GM18858 (cell line): ENCODE results near the gene RCL1.
"Not testable (repeated sequence)": the region's sequence is repeated elsewhere in the genome, so short reads cannot be mapped to it uniquely, and the experiment has no call there.

Experiments
- ATAC-seq: cut with Tn5 transposase; IDR thresholded peaks from one replicate; pipeline ENCODE4 v1.9.1; 2021; ENCODE audit not compliant: unreplicated experiment

Gene RCL1

GRCh38 chr9:4781408-4781807 lies 11.3 kb upstream of the RCL1 start:
- no peak for ATAC-seq

- not testable (repeated sequence) for ATAC-seq
Measured at GRCh38 chr9:4783191-4783590, 9.6 kb upstream of the RCL1 start.

GRCh38 chr9:4784403-4784802 lies 8.3 kb upstream of the RCL1 start:
- no peak for ATAC-seq

DNA sequence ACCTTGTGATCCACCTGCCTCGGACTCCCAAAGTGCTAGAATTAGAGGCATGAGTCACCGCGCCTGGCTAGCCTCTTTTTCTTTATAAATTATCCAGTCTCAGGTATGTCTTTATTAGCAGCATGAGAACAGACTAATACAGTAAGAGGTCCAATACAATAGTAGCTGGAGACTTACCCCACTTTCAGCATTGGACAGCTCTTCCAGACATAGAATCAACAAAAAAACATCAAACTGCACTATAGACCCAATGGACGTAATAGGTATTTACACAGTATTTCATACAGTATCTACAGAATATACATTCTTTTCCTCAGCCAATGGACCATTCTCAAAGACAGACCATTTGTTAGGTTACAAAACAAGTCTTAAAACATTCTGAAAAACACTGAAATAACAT lies 6.1 kb upstream of the RCL1 start:
- ATAC-seq: no peak

GRCh38 chr9:4787876-4788275 lies 4.9 kb upstream of the RCL1 start:
- no peak for ATAC-seq

DNA sequence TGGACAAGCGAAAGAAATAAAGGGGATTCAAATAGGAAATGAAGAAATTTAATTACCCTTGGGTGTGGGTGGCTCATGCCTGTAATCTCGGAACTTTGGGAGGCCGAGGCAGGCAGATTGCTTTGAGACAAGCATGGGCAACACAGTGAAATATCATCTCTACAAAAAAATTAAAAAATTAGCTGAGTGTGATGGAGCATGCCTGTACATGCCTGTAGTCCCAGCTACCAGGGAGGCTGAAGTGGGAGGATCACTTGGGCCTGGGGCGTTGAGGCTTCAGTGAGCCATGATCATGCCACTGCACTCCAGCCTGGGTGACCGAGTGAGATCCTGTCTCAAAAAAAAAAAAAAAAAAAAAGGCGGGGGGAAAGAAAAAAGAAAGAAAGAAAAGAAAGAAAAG lies 4.0 kb upstream of the RCL1 start:
- no peak for ATAC-seq

DNA sequence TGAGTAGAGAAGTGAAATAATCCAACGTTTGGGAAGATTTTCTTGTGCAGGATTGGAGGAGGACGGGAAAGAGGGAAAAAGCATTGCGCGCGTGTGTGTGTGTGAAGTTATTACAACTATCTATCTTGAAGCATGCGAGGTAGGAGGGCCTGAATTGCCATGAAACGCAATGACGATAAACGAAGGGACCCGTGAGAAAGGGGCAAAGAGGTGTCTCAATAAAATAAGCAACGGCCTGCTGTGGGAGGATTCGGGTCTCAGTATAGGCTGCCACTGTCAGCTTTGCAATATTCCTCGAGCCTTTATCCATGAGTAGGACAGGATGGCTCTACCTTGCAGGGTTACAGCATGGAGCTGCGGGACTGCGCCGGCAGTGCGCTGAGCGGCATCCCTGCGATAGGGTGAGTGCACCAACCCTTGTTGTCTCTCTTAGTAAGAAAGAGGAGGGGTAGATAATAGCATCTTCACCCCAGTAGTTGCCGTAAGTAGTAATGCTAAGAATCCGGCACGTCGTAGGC lies 631 bp upstream of the RCL1 start:
- peak; percentile 9 for ATAC-seq

GRCh38 chr9:4793459-4794395 lies 983 bp downstream of the RCL1 start:
- ATAC-seq: no peak

DNA sequence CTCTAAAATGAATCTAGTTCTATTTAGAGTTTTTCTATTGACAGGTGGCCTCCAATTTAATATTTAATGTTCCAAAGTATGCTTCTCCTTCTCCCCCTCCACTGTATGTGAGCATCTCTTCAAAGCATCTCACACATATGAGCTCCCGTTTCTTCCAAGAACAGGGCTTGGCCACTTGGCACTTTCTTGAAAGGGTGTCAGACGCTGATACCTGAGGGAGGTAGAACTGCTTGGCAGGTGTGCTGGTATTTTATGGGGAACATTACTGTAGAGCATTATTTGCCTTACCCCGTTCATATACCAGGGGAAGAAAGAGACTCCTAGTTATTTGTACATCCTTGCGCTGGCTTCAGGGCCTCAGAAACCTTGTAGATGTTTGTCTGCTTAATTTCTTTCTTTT lies 1.9 kb downstream of the RCL1 start:
- no peak for ATAC-seq

DNA sequence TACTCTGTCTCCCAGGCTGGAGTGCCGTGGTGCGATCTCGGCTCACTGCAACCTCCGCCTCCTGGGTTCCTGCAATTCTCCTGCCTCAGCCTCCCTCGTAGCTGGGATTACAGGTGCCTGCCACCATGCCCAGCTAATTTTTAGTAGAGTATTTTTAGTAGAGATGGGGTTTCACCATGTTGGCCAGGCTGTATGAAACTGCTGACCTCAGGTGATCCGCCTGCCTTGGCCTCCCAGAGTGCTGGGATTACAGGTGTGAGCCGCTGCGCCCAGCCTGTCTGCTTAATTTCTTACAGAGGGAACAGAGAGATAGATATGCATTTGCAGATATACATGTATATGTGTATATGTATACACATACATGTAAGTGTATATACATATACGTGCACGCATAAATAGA lies 2.4 kb downstream of the RCL1 start:
- ATAC-seq: not testable (repeated sequence)

GRCh38 chr9:4796530-4796929 lies 3.8 kb downstream of the RCL1 start:
- no peak for ATAC-seq

- ATAC-seq: no peak
Measured at GRCh38 chr9:4796988-4797853, 4.5 kb downstream of the RCL1 start.

DNA sequence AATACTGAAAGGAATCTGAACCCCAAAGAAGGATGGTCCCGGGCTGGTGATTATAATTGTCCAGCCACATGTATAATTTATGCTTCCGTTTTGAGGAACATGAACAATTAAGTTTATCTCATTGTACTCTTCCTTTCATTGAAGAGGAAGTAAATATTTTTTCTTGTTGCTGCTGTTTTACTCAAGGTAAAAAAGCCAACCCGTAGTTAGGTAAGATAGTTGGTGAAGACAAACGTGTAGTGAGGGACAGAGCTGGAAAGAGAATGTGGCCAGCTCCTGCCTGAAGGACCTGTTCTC lies 5.1 kb downstream of the RCL1 start:
- ATAC-seq: no peak

DNA sequence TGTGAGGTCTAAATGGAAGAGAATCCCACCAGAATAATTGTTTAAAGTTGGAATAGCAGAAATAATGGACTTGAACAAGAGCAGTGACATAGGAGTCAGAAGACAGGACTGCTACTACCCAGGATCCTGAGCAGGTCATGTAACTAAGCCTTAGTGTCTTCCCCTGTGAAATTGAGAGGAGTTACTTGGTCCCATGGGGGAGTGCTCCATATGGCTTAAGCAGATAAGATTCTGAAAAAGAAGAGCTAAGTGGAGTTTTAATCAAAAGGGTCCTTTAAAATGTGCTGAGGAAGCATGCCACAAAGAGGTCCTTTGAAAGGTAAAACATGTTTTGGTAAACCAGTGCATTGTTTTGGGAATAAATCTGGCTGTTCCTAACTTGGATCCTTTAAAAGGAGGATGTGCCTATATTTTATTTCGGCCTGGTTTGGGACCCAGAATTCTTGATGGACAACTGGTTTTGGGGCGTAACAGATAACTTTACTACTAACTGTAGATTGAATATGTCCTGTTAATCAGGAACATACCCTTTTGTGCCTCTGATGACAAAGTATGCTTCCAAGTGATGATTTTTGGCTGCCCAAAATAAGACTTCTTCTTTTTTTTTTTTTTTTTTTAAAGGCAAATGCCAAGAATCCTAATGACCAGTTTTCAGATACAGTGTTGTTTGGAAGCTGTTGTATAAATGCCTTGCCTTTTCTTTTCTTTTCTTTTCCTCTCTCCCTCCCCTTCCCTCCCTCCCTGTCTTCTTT lies 5.7 kb downstream of the RCL1 start:
- no peak for ATAC-seq

DNA sequence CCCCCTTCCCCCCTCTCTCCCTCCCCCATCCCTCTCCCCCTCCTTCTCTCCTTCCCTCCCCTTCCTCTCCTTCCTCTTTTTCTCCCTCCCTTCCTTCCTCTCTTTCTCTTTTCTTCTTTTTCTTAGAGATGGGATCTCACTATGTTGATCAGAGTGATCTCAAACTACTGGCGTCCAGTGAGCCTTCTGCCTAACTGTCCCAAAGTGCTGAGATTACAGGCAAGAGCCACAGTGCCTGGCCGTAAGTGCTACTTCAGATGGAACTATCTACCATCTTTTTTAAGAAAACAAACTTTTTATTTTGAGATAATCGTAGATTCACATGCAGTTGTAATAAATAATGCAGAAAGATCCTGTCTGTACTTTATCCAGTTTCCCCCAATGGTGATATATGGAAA lies 6.3 kb downstream of the RCL1 start:
- no peak for ATAC-seq

- no peak for ATAC-seq
Measured at GRCh38 chr9:4799775-4800174, 7.0 kb downstream of the RCL1 start.

DNA sequence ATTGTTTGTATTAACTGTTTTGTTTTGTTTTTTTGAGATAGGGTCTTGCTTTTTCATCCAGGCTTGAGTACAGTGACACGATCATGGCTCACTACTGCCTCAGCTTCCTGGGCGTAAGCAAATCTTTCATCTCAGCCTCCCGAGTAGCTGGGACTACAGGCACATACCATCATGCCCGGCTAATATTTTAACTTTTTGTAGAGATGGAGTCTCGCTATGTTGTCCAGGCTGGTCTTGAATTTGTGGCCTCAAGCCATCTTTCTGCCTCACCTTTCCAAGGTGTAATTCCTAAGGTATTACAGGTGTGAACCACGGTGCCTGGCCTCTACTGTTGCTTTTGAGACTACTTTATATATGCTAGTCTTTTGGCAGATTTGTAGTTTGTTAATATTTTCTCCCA lies 8.4 kb downstream of the RCL1 start:
- no peak for ATAC-seq

GRCh38 chr9:4803670-4804530 lies 11.2 kb downstream of the RCL1 start:
- ATAC-seq: no peak

GRCh38 chr9:4804531-4805016 lies 11.8 kb downstream of the RCL1 start:
- ATAC-seq: no peak
